ENCODE results near the gene GSTO1. TPM values are rescaled to one million over a fixed set of nuclear protein-coding genes. Genes with fewer than 3 reads are reported as not detected.

GSTO1 gene
- total and polyA plus RNA-seq, 9 of the 15 experiments (the other 6 are each of a cell fraction or from before 2014, with no cell fraction given), result 136 to 592 (median 237) TPM

DNA sequence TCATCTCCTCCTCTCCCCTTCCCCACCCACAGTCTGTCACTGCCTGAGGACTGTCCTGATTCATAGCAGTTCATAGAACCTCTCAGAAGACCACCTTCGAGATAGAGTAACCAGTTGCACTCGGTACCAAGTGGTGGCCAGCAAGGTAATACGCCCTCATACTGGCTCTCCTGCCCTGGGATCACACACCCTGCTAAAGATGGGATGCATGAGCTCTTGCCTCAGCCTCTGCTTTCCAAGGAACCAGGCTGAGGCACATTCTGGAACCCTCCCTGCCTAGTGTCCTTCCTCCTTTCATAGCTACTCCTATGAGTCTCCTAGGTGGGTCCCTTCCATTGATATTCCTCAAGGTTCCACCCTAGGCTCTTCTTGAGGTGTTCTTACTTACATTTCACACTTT is 38.1 kb upstream of the GSTO1 start:
- FAIRE-seq, result no peak

DNA sequence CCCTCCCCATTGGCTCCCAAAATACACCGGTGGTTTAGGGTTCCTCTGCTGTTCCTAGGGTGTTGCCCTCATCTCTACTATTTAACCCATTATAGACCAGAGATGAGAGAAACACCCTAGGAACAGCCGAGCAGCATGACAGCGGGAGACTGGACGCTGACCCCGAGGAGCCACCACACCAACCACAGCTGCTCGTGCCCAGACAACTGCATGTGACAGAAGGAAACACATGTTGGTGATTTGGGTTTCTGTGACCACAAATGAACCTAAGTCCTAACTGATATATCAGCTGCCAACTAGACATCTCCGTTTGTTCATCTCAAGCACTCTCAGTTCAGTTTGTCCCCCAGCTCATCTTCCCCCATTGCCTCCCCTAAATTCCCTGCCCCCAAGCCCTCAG is 35.9 kb upstream of the GSTO1 start:
- TF ChIP-seq ZNF324 (CRISPR knock-in tag; IDR thresholded peaks at IDR 0.05) (no peak), NFIC (IDR thresholded peaks at IDR 0.05) (no peak), SMARCB1 (IDR thresholded peaks at IDR 0.05; ENCODE audit: insufficient read length, low read depth) (no peak)
- TF ChIP-seq, protein P1, sequence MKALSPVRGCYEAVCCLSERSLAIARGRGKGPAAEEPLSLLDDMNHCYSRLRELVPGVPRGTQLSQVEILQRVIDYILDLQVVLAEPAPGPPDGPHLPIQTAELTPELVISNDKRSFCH (CRISPR knock-in tag; IDR thresholded peaks at IDR 0.05), result no peak
- TF ChIP-seq, protein P1 (tag; IDR thresholded peaks at IDR 0.05), result no peak
- TF ChIP-seq, protein P2, sequence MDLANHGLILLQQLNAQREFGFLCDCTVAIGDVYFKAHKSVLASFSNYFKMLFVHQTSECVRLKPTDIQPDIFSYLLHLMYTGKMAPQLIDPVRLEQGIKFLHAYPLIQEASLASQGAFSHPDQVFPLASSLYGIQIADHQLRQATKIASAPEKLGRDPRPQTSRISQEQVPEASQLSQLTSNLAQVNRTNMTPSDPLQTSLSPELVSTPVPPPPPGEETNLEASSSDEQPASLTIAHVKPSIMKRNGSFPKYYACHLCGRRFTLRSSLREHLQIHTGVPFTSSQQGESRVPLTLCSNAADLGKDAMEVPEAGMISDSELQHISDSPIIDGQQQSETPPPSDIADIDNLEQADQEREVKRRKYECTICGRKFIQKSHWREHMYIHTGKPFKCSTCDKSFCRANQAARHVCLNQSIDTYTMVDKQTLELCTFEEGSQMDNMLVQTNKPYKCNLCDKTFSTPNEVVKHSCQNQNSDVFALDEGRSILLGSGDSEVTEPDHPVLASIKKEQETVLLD (IDR thresholded peaks at IDR 0.05), result no peak
- Histone ChIP-seq H3K79me2 (ENCODE audit: control insufficient read depth, insufficient read depth, low read length) (no peaks in the 10 kb centered on the region), H3K9me1 (ENCODE audit: control insufficient read depth, insufficient read depth, low read length) (no peaks in the 10 kb centered on the region), H3K27me3 (ENCODE audit: control insufficient read depth in 2 of 2, insufficient read depth in 2 of 2, low read length in 2 of 2) (no peaks in the 10 kb centered on the region), H3K4me3 (no peak overlapping the region), H3K4me1 (replicated peaks in 1 of 2; ENCODE audit: control insufficient read depth in 2 of 2, insufficient read depth in 2 of 2, low read length in 2 of 2) (no peaks in the 10 kb centered on the region), H3K9ac (ENCODE audit: insufficient read depth in 1 of 2, low read depth in 2 of 2, low read length in 2 of 2) (no peak overlapping the region), H3K9me3 (replicated peaks; ENCODE audit: control insufficient read depth, insufficient read depth, low read depth, low read length) (peaks cover 1% of the 10 kb centered on the region; the same call in 1 of the 2 replicates), H3K36me3 (ENCODE audit: control insufficient read depth, insufficient read depth, low read length) (no peaks in the 10 kb centered on the region), H2AFZ (ENCODE audit: low read depth, low read length) (no peak overlapping the region), H4K20me1 (replicated peaks; ENCODE audit: control insufficient read depth, insufficient read depth, low read length) (no peaks in the 10 kb centered on the region), H3K4me2 (ENCODE audit: insufficient read depth, low read length) (no peak overlapping the region), H3K27ac (ENCODE audit: extremely low read depth, low read depth, low read length) (no peak overlapping the region)
- no TSS peak for BruUV-seq (replicated peaks)
- intact Hi-C loops (cut with micrococcal nuclease), result no loop called here
- ChIA-PET CTCF (ENCODE audit: low intra/inter-chr PET ratio) (no interaction called here), POLR2A (no interaction called here)
- ATAC-seq (no peak), FAIRE-seq (no peak), DNase-seq (ENCODE audit: extremely low read depth in 1 of 4, low spot score in 3 of 4) (no peak)
- in situ Hi-C loops (cut with MboI), result no loop called here
- 10% methylated on average over 7 of the region's 7 CpGs for WGBS (ENCODE audit: insufficient coverage, low coverage, missing lambda C conversion rate)

More for the DNA sequence above, 38.1 kb upstream of the GSTO1 start:
- no peaks in the 10 kb centered on the region for H4K20me1 ChIP-seq (replicated peaks; ENCODE audit: control insufficient read depth, insufficient read depth, low read length)
- H3K4me2 ChIP-seq (ENCODE audit: insufficient read depth, low read length), result no peak overlapping the region
- in situ Hi-C loops (cut with MboI) (no loop called here), intact Hi-C loops (cut with micrococcal nuclease) (no loop called here)
- H3K9ac ChIP-seq (ENCODE audit: insufficient read depth in 1 of 2, low read depth in 2 of 2, low read length in 2 of 2), result no peak overlapping the region
- H3K79me2 ChIP-seq (ENCODE audit: control insufficient read depth, insufficient read depth, low read length), result no peaks in the 10 kb centered on the region
- no peak for DNase-seq (ENCODE audit: extremely low read depth in 1 of 4, low spot score in 3 of 4)
- no peaks in the 10 kb centered on the region for H3K4me1 ChIP-seq (replicated peaks in 1 of 2; ENCODE audit: control insufficient read depth in 2 of 2, insufficient read depth in 2 of 2, low read length in 2 of 2)
- peaks cover 1% of the 10 kb centered on the region; the same call in 1 of the 2 replicates for H3K9me3 ChIP-seq (replicated peaks; ENCODE audit: control insufficient read depth, insufficient read depth, low read depth, low read length)
- H3K36me3 ChIP-seq (ENCODE audit: control insufficient read depth, insufficient read depth, low read length), result no peaks in the 10 kb centered on the region
- H3K27ac ChIP-seq (ENCODE audit: extremely low read depth, low read depth, low read length), result no peak overlapping the region
- H3K4me3 ChIP-seq, result no peak overlapping the region
- H2AFZ ChIP-seq (ENCODE audit: low read depth, low read length), result no peak overlapping the region
- no TSS peak for BruUV-seq (replicated peaks)
- H3K9me1 ChIP-seq (ENCODE audit: control insufficient read depth, insufficient read depth, low read length), result no peaks in the 10 kb centered on the region
- TF ChIP-seq CBX2 (IDR thresholded peaks at IDR 0.05; ENCODE audit: insufficient read depth, low read length, poor library complexity, severe bottlenecking) (no peak), HLTF (IDR thresholded peaks at IDR 0.05) (no peak), ZFP36 (IDR thresholded peaks at IDR 0.05; ENCODE audit: low read depth, low read length, partially characterized antibody) (peak; percentile 63)
- POLR2A ChIA-PET, result no interaction called here
- ATAC-seq, result no peak
- CTCF ChIA-PET (ENCODE audit: low intra/inter-chr PET ratio), result no interaction called here
- H3K27me3 ChIP-seq (ENCODE audit: control insufficient read depth in 2 of 2, insufficient read depth in 2 of 2, low read length in 2 of 2), result no peaks in the 10 kb centered on the region
- WGBS (ENCODE audit: insufficient coverage, low coverage, missing lambda C conversion rate), result 4% methylated on average over 3 of the region's 3 CpGs
